ENCODE measurements around the gene TMEM82. TPM values are rescaled to one million over a fixed set of nuclear protein-coding genes. Genes with fewer than 3 reads are reported as not detected.

The TMEM82 gene
- total RNA-seq, 6 experiments from 2014 or later, result 15.8 to 33.5 (median 19.1) TPM

DNA sequence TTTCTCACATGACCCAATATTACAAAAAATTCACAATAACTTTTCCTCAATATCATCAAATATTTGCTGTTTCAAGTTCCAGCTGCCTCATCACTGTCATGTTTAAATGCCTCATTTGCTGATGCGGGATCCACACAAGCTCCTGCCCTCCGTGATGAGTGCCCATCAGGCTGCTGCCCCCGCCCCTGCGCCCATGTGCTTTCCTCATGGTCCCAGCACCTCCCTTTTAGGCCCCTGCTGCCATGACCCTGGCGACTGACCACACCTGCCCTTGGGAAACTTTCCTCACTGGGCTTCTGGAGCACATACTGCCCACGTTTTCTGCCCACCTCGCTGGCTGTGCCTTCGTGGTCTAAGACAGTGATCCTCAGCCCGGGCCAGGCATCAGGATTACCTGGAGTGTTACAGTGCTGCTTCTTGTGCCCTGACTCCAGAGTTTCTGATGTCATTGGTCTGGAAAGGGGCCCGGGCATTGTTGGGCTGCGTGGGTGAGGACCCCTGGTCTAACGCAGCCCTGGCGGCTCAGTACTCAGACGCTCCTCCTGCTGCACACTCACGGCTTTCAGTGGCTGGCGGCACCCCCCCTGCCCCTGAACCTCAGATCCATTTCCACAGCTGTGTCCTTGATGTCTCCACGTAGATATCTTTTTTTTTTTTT, 37.6 kb upstream of the TMEM82 start:
- no peak for TF ChIP-seq POLR2A (IDR thresholded peaks at IDR 0.05)
- TF ChIP-seq, protein P1, sequence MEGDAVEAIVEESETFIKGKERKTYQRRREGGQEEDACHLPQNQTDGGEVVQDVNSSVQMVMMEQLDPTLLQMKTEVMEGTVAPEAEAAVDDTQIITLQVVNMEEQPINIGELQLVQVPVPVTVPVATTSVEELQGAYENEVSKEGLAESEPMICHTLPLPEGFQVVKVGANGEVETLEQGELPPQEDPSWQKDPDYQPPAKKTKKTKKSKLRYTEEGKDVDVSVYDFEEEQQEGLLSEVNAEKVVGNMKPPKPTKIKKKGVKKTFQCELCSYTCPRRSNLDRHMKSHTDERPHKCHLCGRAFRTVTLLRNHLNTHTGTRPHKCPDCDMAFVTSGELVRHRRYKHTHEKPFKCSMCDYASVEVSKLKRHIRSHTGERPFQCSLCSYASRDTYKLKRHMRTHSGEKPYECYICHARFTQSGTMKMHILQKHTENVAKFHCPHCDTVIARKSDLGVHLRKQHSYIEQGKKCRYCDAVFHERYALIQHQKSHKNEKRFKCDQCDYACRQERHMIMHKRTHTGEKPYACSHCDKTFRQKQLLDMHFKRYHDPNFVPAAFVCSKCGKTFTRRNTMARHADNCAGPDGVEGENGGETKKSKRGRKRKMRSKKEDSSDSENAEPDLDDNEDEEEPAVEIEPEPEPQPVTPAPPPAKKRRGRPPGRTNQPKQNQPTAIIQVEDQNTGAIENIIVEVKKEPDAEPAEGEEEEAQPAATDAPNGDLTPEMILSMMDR (IDR thresholded peaks at IDR 0.05), result no peak
- Histone ChIP-seq H3K27ac (peak overlapping the region in 1 of 3 donors; percentile 72), H3K27me3 (no peaks in the 10 kb centered on the region), H3K4me1 (peaks cover 0 to 13% (median 1%) of the 10 kb centered on the region in 4 donors), H3K9me3 (no peaks in the 10 kb centered on the region), H3K4me3 (no peak overlapping the region), H3K36me3 (no peaks in the 10 kb centered on the region)
- ATAC-seq (no peak), DNase-seq (no peak)
- WGBS (ENCODE audit: insufficient coverage, low coverage, low lambda C conversion rate, missing lambda C conversion rate), result 79% methylated on average over 7 of the region's 17 CpGs
- intact Hi-C loops (cut with DNase I), result no loop called here

DNA sequence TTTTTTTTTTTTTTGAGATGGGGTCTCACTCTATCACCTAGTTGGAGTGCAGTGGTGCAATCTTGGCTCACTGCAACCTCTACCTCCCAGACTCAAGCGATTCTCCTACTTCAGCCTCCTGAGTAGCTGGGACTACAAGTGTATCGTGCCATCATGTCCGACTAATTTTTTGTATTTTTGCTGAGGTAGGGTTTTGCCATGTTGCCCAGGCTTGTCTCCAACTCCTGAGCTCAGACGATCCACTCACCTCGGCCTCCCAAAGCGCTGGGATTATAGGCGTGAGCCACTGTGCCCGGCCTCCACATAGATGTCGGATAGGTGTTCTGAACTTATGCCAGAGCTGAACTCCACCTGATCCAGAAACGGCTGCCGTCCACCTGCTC, 37.1 kb upstream of the TMEM82 start:
- no peak for TF ChIP-seq POLR2A (IDR thresholded peaks at IDR 0.05)
- TF ChIP-seq, protein P1 (IDR thresholded peaks at IDR 0.05), result no peak
- Histone ChIP-seq H3K4me3 (no peak overlapping the region), H3K27ac (no peak overlapping the region), H3K27me3 (no peaks in the 10 kb centered on the region), H3K36me3 (no peaks in the 10 kb centered on the region), H3K4me1 (peaks cover 0 to 13% (median 1%) of the 10 kb centered on the region in 4 donors), H3K9me3 (no peaks in the 10 kb centered on the region)
- DNase-seq, result no peak
- ATAC-seq, result no peak
- 87% methylated on average over 3 of the region's 11 CpGs for WGBS (ENCODE audit: insufficient coverage, low coverage, low lambda C conversion rate, missing lambda C conversion rate)
- intact Hi-C loops (cut with DNase I), result no loop called here

DNA sequence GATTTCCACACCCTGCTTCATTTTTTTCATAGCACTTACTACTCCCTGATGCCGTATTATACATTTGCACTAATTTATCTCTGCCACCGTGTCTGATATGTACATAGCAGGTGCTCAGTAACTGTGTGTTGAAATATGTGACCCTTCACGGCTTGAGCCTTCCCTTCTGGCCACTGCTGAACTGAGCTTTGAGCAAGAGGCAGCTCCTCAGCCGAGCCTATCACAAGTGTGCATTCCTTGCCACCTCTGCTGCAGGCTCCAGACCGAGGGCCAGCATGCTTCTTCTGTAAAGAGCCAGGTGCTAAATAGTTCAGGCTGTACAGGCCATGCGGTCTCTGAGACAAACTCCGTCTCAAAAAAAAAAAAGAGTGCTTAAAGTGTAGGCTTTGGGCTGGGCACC, 35.5 kb upstream of the TMEM82 start:
- TF ChIP-seq, protein P1 (IDR thresholded peaks at IDR 0.05), result no peak
- no peak for TF ChIP-seq POLR2A (IDR thresholded peaks at IDR 0.05)
- DNase-seq (no peak), ATAC-seq (no peak)
- H3K27me3 ChIP-seq, result no peaks in the 10 kb centered on the region
- no peak overlapping the region for H3K4me3 ChIP-seq
- H3K27ac ChIP-seq, result no peak overlapping the region
- 73% methylated on average over 6 of the region's 7 CpGs for WGBS (ENCODE audit: insufficient coverage, low coverage, low lambda C conversion rate, missing lambda C conversion rate)
- no peaks in the 10 kb centered on the region for H3K36me3 ChIP-seq
- no peaks in the 10 kb centered on the region for H3K9me3 ChIP-seq
- intact Hi-C loops (cut with DNase I), result no loop called here
- peaks cover 0 to 13% (median 1%) of the 10 kb centered on the region in 4 donors for H3K4me1 ChIP-seq

DNA sequence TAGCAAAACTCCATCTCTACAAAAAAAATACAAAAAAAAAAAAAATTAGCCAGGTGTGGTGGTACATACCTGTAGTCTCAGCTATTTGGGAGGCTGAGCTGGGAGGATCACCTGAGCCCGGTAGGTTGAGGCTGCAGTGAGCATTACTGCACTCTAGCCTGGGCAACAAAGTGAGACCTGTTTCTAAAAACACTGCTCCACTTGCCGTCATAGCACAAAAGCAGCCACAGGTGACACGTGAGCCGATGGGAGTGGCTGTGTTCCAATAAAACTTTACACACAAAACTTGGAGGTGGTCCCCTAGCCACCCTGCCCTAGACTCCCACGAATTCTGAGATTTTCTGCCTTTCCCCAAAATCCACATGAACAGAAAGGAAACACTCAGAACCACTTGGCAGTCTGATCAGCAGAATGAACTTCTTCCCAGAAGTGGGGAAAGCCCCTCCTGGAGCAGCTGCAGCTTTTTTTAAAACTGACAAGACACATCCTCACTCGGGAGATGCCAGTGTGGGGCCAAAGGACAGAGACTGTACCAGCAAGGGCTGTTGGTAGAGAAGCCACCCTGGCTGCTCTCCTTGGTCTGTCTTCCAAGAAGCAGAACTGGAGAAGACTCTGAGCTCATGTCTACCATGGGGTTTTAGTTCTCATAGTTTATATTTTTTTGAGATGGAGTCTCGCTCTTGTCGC, 34.9 kb upstream of the TMEM82 start:
- ATAC-seq (no peak), DNase-seq (no peak)
- intact Hi-C loops (cut with DNase I), result no loop called here
- H3K27me3 ChIP-seq, result no peaks in the 10 kb centered on the region
- no peaks in the 10 kb centered on the region for H3K9me3 ChIP-seq
- no peaks in the 10 kb centered on the region for H3K36me3 ChIP-seq
- peaks cover 0 to 13% (median 1%) of the 10 kb centered on the region in 4 donors for H3K4me1 ChIP-seq
- TF ChIP-seq, protein P1 (IDR thresholded peaks at IDR 0.05), result no peak
- no peak for TF ChIP-seq POLR2A (IDR thresholded peaks at IDR 0.05)
- no peak overlapping the region for H3K27ac ChIP-seq
- H3K4me3 ChIP-seq, result no peak overlapping the region
- WGBS (ENCODE audit: insufficient coverage, low coverage, low lambda C conversion rate, missing lambda C conversion rate), result 70% methylated on average over 7 of the region's 8 CpGs

Data from right lobe of liver (tissue), 6 donors.